KMS-11 (cell line): ENCODE results near the gene NUP210L.
"Not testable (repeated sequence)": the region's sequence is repeated elsewhere in the genome, so short reads cannot be mapped to it uniquely, and the experiment has no call there.

Experiments
- H2AFZ ChIP-seq: fragments of 200-600 bp; sonication (generic); 2 replicates; pipeline ENCODE4 v1.6.1; 2016; ENCODE audit warnings: antibody characterized with exemption, mixed run types, low read depth
- H3K27ac ChIP-seq: fragments of 200-600 bp; sonication (generic); 2 replicates; pipeline ENCODE4 v1.6.1; 2016; ENCODE audit warnings: mild to moderate bottlenecking, mixed run types
- H3K27me3 ChIP-seq: fragments of 200-600 bp; sonication (generic); 2 replicates; pipeline ENCODE4 v1.6.1; 2017; ENCODE audit warnings: mild to moderate bottlenecking, low read depth, mixed run types, moderate library complexity; ENCODE audit not compliant: insufficient read depth
- H3K36me3 ChIP-seq: fragments of 200-600 bp; sonication (generic); 2 replicates; pipeline ENCODE4 v1.6.1; 2017; ENCODE audit warnings: mild to moderate bottlenecking, mixed run types; ENCODE audit not compliant: insufficient read depth
- H3K4me1 ChIP-seq: fragments of 200-600 bp; sonication (generic); 2 replicates; pipeline ENCODE4 v1.6.1; 2016; ENCODE audit warnings: mild to moderate bottlenecking, low read depth, mixed run types; ENCODE audit not compliant: poor library complexity, severe bottlenecking
- H3K4me2 ChIP-seq: fragments of 200-600 bp; sonication (generic); 2 replicates; pipeline ENCODE4 v1.7.0; 2016; ENCODE audit warnings: mild to moderate bottlenecking, mixed run types
- H3K4me3 ChIP-seq: fragments of 200-600 bp; sonication (generic); IDR thresholded peaks from 2 replicates; pipeline ENCODE4 v1.6.1; 2017; ENCODE audit warnings: low read depth, low read length, mixed read lengths; ENCODE audit not compliant: insufficient read depth
- H3K79me2 ChIP-seq: fragments of 200-600 bp; sonication (generic); 2 replicates; pipeline ENCODE4 v1.6.1; 2016; ENCODE audit warnings: low read depth, mixed run types; ENCODE audit not compliant: insufficient read depth
- H3K9ac ChIP-seq: fragments of 200-600 bp; sonication (generic); 2 replicates; pipeline ENCODE4 v1.6.1; 2016; ENCODE audit warnings: mild to moderate bottlenecking, mixed run types
- H4K20me1 ChIP-seq: fragments of 200-600 bp; sonication (generic); 2 replicates; pipeline ENCODE4 v1.6.1; 2016; ENCODE audit warnings: mild to moderate bottlenecking, mixed run types; ENCODE audit not compliant: insufficient read depth
- TF ChIP-seq, protein P1 (sequence below): fragments of 200-600 bp; sonication (generic); conservative IDR thresholded peaks from 2 replicates; pipeline ENCODE4 v1.6.1; 2017; ENCODE audit warnings: low read depth, mild to moderate bottlenecking, antibody characterized with exemption, low read length, moderate library complexity, mixed read lengths

NUP210L gene

DNA sequence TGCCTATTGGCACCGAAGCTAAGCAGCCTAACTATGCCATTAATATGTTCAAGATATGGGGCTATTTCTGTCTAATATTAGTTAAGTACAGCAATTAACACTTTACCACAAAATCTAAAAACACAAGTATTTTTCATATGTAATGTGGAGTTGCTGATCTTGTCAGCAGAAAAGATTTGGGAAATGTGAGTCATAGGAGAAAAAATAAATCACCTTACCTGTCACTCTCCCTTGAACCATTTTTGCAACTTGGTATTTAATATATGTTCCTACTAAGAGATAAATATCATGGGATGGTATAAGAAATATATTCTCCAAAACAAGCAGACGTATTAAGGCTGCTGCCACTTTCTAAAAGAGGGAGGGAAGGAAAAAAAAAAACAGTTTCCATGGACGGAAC is 17.0 kb downstream of the NUP210L start:
- no peak overlapping the region for H3K27ac ChIP-seq
- H3K27me3 ChIP-seq: no peaks in the 10 kb centered on the region
- H2AFZ ChIP-seq: no peak overlapping the region
- H3K79me2 ChIP-seq: no peaks in the 10 kb centered on the region
- H3K4me2 ChIP-seq: no peak overlapping the region
- no peaks in the 10 kb centered on the region for H3K36me3 ChIP-seq
- H3K4me1 ChIP-seq: no peaks in the 10 kb centered on the region
- no peaks in the 10 kb centered on the region for H4K20me1 ChIP-seq
- TF ChIP-seq, protein P1, sequence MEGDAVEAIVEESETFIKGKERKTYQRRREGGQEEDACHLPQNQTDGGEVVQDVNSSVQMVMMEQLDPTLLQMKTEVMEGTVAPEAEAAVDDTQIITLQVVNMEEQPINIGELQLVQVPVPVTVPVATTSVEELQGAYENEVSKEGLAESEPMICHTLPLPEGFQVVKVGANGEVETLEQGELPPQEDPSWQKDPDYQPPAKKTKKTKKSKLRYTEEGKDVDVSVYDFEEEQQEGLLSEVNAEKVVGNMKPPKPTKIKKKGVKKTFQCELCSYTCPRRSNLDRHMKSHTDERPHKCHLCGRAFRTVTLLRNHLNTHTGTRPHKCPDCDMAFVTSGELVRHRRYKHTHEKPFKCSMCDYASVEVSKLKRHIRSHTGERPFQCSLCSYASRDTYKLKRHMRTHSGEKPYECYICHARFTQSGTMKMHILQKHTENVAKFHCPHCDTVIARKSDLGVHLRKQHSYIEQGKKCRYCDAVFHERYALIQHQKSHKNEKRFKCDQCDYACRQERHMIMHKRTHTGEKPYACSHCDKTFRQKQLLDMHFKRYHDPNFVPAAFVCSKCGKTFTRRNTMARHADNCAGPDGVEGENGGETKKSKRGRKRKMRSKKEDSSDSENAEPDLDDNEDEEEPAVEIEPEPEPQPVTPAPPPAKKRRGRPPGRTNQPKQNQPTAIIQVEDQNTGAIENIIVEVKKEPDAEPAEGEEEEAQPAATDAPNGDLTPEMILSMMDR: no peak
- H3K4me3 ChIP-seq: no peak overlapping the region
- no peak overlapping the region for H3K9ac ChIP-seq

DNA sequence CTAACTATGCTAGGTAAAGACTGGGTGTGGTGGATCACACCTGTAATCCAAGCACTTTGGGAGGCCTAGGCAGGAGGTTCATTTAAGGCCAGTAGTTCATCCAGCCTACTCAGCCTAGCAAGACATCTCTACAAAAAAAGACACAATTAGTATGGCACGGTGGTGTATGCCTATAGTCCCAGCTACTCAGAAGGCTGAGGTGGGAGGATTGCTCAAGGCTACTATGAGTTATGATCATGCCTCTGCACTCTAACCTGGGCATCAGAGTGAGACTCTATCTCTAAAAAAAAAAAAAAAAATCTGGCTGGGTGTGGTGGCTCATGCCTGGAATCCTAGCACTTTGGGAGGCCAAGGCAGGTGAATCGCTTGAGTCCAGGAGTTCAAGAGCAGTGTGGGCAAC is 21.6 kb downstream of the NUP210L start:
- Histone ChIP-seq H3K4me3 (no peak overlapping the region), H3K79me2 (no peaks in the 10 kb centered on the region), H4K20me1 (no peaks in the 10 kb centered on the region), H3K4me1 (no peaks in the 10 kb centered on the region), H3K4me2 (no peak overlapping the region), H2AFZ (no peak overlapping the region), H3K36me3 (no peaks in the 10 kb centered on the region), H3K27ac (no peak overlapping the region), H3K27me3 (no peaks in the 10 kb centered on the region), H3K9ac (no peak overlapping the region)
- TF ChIP-seq, protein P1: no peak

DNA sequence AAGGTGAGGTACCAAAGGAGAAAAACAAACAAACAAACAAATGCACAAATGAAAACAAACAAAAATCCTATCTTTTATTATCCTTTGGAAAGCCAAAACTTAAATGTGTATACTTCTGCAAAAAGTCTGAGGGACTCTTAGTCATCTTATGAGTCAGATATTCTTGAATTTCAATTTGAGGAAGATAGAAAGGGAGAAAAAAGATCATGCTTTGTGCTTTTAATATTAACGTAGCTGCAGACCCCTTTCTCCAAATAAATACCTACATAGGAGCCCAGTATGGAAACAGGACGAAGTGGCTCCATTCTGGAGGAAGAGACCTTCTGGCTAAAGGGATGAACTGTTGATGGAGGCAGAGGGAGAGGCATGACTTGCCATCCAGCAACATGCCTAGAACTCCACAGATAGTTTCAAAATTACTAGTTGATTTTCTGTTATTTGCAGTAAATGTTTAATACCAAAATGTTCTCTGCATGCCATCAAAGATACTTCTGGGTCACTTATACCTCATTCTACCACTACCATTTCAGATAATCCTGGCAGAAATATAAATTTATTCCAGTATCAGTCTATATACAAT is 25.4 kb downstream of the NUP210L start:
- Histone ChIP-seq H3K9ac (no peak overlapping the region), H3K27me3 (no peaks in the 10 kb centered on the region), H3K4me2 (no peak overlapping the region), H3K79me2 (no peaks in the 10 kb centered on the region), H2AFZ (no peak overlapping the region), H3K36me3 (no peaks in the 10 kb centered on the region), H4K20me1 (no peaks in the 10 kb centered on the region), H3K4me1 (no peaks in the 10 kb centered on the region), H3K4me3 (no peak overlapping the region), H3K27ac (no peak overlapping the region)
- TF ChIP-seq, protein P1: no peak

DNA sequence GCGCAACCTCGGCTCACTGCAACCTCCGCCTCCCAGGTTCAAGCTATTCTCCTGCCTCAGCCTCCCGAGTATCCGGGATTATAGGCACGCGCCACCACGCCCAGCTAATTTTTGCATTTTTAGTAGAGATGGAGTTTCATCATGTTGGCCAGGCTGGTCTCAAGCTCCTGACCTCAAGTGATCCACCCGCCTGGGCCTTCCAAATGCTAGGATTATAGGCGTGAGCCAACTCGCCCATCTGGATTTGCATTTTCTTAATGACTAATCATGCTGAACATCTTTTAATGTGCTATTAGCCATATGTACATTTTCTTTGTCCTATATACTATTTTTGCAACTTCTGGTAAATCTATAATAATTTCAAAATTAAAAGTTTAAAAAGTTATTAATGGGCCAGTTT is 31.7 kb downstream of the NUP210L start:
- not testable (repeated sequence) for H3K4me3 ChIP-seq, H3K9ac ChIP-seq, H3K79me2 ChIP-seq, H3K4me1 ChIP-seq, H2AFZ ChIP-seq, H3K4me2 ChIP-seq, H3K27ac ChIP-seq, H4K20me1 ChIP-seq, H3K36me3 ChIP-seq, H3K27me3 ChIP-seq

DNA sequence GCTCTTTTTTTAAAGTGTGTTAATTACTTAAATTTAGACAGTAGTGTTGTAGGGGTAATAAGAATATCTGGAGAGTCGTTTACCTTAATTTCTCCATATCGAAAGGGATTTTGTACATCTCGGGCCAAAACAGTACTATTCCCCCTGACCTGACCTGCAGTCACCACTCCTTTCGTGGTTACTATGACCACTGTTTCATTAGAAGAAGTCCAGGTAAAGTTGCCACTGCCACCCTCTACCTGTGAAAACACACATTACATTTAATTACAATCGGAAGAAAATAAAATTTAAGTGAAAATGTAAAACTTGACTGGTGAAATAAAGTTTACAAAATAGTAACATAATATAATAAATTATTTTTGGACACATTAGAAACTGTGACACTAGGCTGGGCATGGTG is 37.2 kb downstream of the NUP210L start:
- H3K4me2 ChIP-seq: no peak overlapping the region
- H3K9ac ChIP-seq: no peak overlapping the region
- no peak overlapping the region for H3K4me3 ChIP-seq
- H4K20me1 ChIP-seq: no peaks in the 10 kb centered on the region
- H2AFZ ChIP-seq: no peak overlapping the region
- H3K27me3 ChIP-seq: no peaks in the 10 kb centered on the region
- TF ChIP-seq, protein P1: peak; percentile 50; the same call in 1 of the 2 replicates
- no peaks in the 10 kb centered on the region for H3K79me2 ChIP-seq
- H3K36me3 ChIP-seq: no peaks in the 10 kb centered on the region
- H3K27ac ChIP-seq: no peak overlapping the region
- H3K4me1 ChIP-seq: peaks cover 26% of the 10 kb centered on the region
